DOHH2 (cell line): ENCODE data around the gene RNF13.

Source experiments
- EZH2phosphoT487 ChIP-seq: fragments of 200-600 bp; sonication (generic); IDR thresholded peaks from 2 replicates; pipeline ENCODE4 v1.6.1; 2017; ENCODE audit warnings: borderline replicate concordance, mild to moderate bottlenecking, antibody characterized with exemption, low read length, moderate library complexity, mixed read lengths
- TF ChIP-seq, protein P1 (sequence below): fragments of 200-600 bp; sonication (generic); IDR thresholded peaks from one replicate; pipeline ENCODE4 v1.5.1; 2014; ENCODE audit warnings: antibody characterized with exemption, mild to moderate bottlenecking, low read depth, low read length; ENCODE audit not compliant: poor library complexity, severe bottlenecking

GRCh38 chr3:149963485-149963884 is 150.5 kb downstream of the RNF13 start:
- TF ChIP-seq, protein P1, sequence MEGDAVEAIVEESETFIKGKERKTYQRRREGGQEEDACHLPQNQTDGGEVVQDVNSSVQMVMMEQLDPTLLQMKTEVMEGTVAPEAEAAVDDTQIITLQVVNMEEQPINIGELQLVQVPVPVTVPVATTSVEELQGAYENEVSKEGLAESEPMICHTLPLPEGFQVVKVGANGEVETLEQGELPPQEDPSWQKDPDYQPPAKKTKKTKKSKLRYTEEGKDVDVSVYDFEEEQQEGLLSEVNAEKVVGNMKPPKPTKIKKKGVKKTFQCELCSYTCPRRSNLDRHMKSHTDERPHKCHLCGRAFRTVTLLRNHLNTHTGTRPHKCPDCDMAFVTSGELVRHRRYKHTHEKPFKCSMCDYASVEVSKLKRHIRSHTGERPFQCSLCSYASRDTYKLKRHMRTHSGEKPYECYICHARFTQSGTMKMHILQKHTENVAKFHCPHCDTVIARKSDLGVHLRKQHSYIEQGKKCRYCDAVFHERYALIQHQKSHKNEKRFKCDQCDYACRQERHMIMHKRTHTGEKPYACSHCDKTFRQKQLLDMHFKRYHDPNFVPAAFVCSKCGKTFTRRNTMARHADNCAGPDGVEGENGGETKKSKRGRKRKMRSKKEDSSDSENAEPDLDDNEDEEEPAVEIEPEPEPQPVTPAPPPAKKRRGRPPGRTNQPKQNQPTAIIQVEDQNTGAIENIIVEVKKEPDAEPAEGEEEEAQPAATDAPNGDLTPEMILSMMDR, result no peak
- TF ChIP-seq EZH2phosphoT487, result no peak
